Measurements from ENCODE around the gene BCL7A.

DNA sequence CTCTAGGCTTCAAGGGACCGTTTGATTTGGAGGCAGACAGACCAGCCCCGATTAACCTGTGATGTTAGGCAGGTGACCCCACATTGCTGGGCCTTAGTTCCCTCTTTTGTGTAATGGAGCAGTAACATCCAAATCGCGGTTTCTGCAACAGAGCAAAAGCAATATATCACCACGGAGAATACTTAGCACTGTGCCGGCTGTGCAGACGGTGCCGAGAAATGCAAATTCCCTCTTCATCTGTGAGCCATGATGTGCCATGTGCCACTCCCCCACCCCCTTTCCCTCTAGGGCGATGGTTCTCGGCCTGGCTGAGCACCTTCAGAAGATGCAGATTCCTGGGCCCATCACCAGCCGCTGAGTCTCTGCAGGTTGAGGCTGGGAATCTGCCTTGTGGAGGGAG is 10.9 kb downstream of the BCL7A start:
- TF ChIP-seq CTCF (IDR thresholded peaks at IDR 0.05) = no peak
- TF ChIP-seq POLR2AphosphoS5 (IDR thresholded peaks at IDR 0.05) = no peak
- no peak for TF ChIP-seq POLR2A (IDR thresholded peaks at IDR 0.05)
- TF ChIP-seq EP300 (IDR thresholded peaks at IDR 0.05) = no peak

All from suprapubic skin (tissue), 4 donors.